ENCODE measurements around the gene SERINC2. TPM values are rescaled to one million over a fixed set of nuclear protein-coding genes. Genes with fewer than 3 reads are reported as not detected.
A peak's percentile ranks its signal among the peaks of the same experiment; 100 is the strongest.
"Not testable (repeated sequence)": the region's sequence is repeated elsewhere in the genome, so short reads cannot be mapped to it uniquely, and the experiment has no call there.

Gene SERINC2
- total RNA-seq, 4 donors from 2014 or later, result 85.6 to 343 (median 250) TPM

GRCh38 chr1:31426249-31426922 lies 13.4 kb downstream of the SERINC2 start:
- in situ Hi-C loops (cut with MboI; ENCODE audit: low pct_ligation_motif_present in 1 of 4, low pct_unique_long_range_greater_than_20kb in 1 of 4, low sequenced_read_pairs in 3 of 4), result loop anchor here in 3 of 4 donors (10.0 kb wide), 1 partner anchor 242 kb away; no protein-coding TSS in a partner anchor
- WGBS, 2 donors (ENCODE audit: low coverage in 1 of 2), result 20 to 71% methylated on average over 1 to 14 of the region's 14 CpGs
- intact Hi-C loops (cut with DNase I; ENCODE audit: low total_unique reads), result loop anchor here (10.0 kb wide), 1 partner anchor 242 kb away; no protein-coding TSS in a partner anchor

DNA sequence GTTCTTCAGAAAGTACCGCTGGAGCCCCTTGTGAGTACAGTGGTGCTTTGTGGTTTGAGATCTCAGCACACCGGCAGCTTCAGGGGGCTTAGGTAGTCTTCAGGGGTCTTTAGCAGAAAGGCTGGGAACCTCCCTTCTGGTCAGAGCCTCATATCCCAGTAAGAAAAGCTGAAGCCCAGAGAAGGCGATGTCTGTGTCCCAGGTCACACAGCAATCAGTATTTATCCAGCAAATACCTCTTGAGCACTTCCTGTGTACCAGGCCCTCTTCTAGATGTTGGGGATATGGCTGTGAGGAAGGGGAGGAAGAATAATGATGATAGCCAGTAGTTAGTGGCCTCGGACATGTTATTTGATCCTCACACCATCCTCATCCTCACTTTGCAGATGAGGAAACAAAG lies 14.3 kb downstream of the SERINC2 start:
- intact Hi-C loops (cut with DNase I; ENCODE audit: low total_unique reads), result loop anchor here (10.0 kb wide), 1 partner anchor 243 kb away; no protein-coding TSS in a partner anchor
- Histone ChIP-seq H3K27me3 (no peaks in the 10 kb centered on the region), H3K36me3 (no peaks in the 10 kb centered on the region), H3K4me3 (no peak overlapping the region), H3K27ac (no peak overlapping the region), H3K4me1 (peaks cover 0 to 31% (median 9%) of the 10 kb centered on the region in 4 donors), H3K9me3 (no peaks in the 10 kb centered on the region)
- 90 to 92% methylated on average over 2 to 4 of the region's 4 CpGs for WGBS, 2 donors (ENCODE audit: low coverage in 1 of 2)
- DNase-seq, result no peak
- in situ Hi-C loops (cut with MboI; ENCODE audit: low pct_ligation_motif_present in 1 of 4, low pct_unique_long_range_greater_than_20kb in 1 of 4, low sequenced_read_pairs in 3 of 4), result loop anchor here in 3 of 4 donors (10.0 kb wide), 1 partner anchor 243 kb away; no protein-coding TSS in a partner anchor
- TF ChIP-seq POLR2A (IDR thresholded peaks at IDR 0.05) (no peak), CTCF (IDR thresholded peaks at IDR 0.05) (no peak), EP300 (IDR thresholded peaks at IDR 0.05; ENCODE audit: low read depth) (no peak), POLR2AphosphoS5 (IDR thresholded peaks at IDR 0.05) (no peak)

More at GRCh38 chr1:31426249-31426922, 13.4 kb downstream of the SERINC2 start:
- TF ChIP-seq EP300 (IDR thresholded peaks at IDR 0.05; ENCODE audit: low read depth) (no peak), POLR2AphosphoS5 (IDR thresholded peaks at IDR 0.05) (peak in 1 of 3 donors; percentile 20), POLR2A (IDR thresholded peaks at IDR 0.05) (no peak)
- Histone ChIP-seq H3K9me3 (no peaks in the 10 kb centered on the region), H3K4me3 (no peak overlapping the region), H3K27ac (peak overlapping the region in 3 of 4 donors; percentile 3 to 57 (median 9)), H3K4me1 (peaks cover 0 to 38% (median 9%) of the 10 kb centered on the region in 4 donors), H3K27me3 (no peaks in the 10 kb centered on the region), H3K36me3 (no peaks in the 10 kb centered on the region)
- DNase-seq, result peak; percentile 50

DNA sequence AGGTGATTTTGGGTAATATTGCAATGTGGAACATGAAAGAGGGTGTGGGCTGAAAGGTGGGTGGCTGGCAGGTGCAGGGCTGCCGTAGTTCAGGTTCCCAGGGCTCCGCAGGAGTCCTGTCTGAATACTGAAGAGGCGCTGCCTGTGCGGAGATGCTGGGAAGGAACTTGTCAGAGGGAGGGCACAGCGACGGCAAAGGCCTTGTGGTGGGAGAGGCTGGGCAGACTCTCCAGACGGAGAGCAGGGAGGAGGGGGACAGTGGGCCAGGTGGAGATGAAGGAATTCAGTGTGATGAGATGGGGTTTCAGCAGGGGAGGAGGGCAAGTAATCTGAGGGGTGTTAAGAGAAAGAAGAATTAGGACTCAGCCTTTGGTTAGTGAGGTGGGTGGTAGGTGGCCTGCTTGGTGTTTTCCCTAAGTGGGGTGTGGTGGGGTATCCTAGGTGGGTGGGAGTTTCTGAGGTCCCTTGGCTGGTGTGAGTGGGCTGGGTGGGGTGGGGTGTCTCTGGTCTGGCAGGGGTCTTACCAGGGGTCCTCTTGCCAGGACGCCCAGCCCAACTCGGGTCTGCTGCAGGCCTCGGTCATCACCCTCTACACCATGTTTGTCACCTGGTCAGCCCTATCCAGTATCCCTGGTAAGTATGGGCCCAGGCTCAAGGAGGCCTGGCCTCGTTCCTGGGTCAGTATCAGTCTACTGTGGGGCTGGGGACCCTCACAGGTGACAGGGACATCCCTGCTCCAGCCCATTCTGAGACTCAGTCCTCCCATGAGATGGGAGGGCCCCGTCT lies 15.6 kb downstream of the SERINC2 start:
- Histone ChIP-seq H3K27ac (no peak overlapping the region), H3K36me3 (no peaks in the 10 kb centered on the region), H3K4me1 (peaks cover 0 to 19% (median 9%) of the 10 kb centered on the region in 4 donors), H3K4me3 (no peak overlapping the region), H3K9me3 (no peaks in the 10 kb centered on the region), H3K27me3 (no peaks in the 10 kb centered on the region)
- intact Hi-C loops (cut with DNase I; ENCODE audit: low total_unique reads) (loop anchor here (10.0 kb wide), 1 partner anchor 244 kb away; no protein-coding TSS in a partner anchor), in situ Hi-C loops (cut with MboI; ENCODE audit: low pct_ligation_motif_present in 1 of 4, low pct_unique_long_range_greater_than_20kb in 1 of 4, low sequenced_read_pairs in 3 of 4) (loop anchor here in 3 of 4 donors (10.0 kb wide), 1 partner anchor 244 kb away; no protein-coding TSS in a partner anchor)
- TF ChIP-seq EP300 (IDR thresholded peaks at IDR 0.05; ENCODE audit: low read depth) (no peak), CTCF (IDR thresholded peaks at IDR 0.05) (no peak), POLR2A (IDR thresholded peaks at IDR 0.05) (no peak)
- 91 to 98% methylated on average over 6 to 12 of the region's 12 CpGs for WGBS, 2 donors (ENCODE audit: low coverage in 1 of 2)
- DNase-seq, result no peak

DNA sequence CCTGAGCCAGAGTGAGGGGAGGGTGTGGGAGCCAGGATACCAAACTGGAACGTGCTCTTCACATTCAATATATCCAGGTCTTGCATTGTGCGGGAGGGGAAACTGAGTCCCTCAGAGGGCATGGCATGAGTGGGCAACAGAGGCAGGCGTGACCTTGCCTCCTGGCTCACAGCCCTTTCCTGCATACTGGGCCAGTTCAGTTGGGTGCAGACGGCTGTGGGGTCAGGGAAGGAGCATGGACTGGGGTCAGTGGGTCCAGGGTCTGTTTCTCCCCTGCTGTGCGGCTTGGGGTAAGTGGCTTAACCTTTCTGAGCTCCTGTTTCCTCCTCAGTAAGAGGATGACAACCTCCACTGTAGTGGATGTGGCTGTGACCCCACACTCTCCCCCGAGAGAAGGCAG lies 16.6 kb downstream of the SERINC2 start:
- intact Hi-C loops (cut with DNase I; ENCODE audit: low total_unique reads), result loop anchor here (10.0 kb wide), 1 partner anchor 245 kb away; no protein-coding TSS in a partner anchor
- TF ChIP-seq POLR2AphosphoS5 (IDR thresholded peaks at IDR 0.05) (no peak), CTCF (IDR thresholded peaks at IDR 0.05) (no peak), POLR2A (IDR thresholded peaks at IDR 0.05) (no peak), EP300 (IDR thresholded peaks at IDR 0.05; ENCODE audit: low read depth) (no peak)
- WGBS, 2 donors (ENCODE audit: low coverage in 1 of 2), result 86 to 97% methylated on average over 2 to 6 of the region's 6 CpGs
- Histone ChIP-seq H3K4me3 (no peak overlapping the region), H3K36me3 (no peaks in the 10 kb centered on the region), H3K4me1 (peaks cover 0 to 15% (median 9%) of the 10 kb centered on the region in 4 donors), H3K27me3 (no peaks in the 10 kb centered on the region), H3K27ac (no peak overlapping the region), H3K9me3 (no peaks in the 10 kb centered on the region)
- DNase-seq, result peak; percentile 9
- in situ Hi-C loops (cut with MboI; ENCODE audit: low pct_ligation_motif_present in 1 of 4, low pct_unique_long_range_greater_than_20kb in 1 of 4, low sequenced_read_pairs in 3 of 4), result loop anchor here in 3 of 4 donors (10.0 kb wide), 1 partner anchor 245 kb away; no protein-coding TSS in a partner anchor

GRCh38 chr1:31431351-31432257 lies 18.6 kb downstream of the SERINC2 start:
- in situ Hi-C loops (cut with MboI; ENCODE audit: low pct_ligation_motif_present in 1 of 4, low pct_unique_long_range_greater_than_20kb in 1 of 4, low sequenced_read_pairs in 3 of 4), result not testable (repeated sequence)

More at GRCh38 chr1:31431351-31432257, 18.6 kb downstream of the SERINC2 start:
- H3K9me3 ChIP-seq; H3K4me3 ChIP-seq; H3K36me3 ChIP-seq; intact Hi-C loops (cut with DNase I; ENCODE audit: low total_unique reads); H3K4me1 ChIP-seq; H3K27me3 ChIP-seq; H3K27ac ChIP-seq: not testable (repeated sequence)
- 46% methylated on average over 3 of the region's 3 CpGs; no CpG with 5 or more reads in 1 of the 2 donors for WGBS, 2 donors (ENCODE audit: low coverage in 1 of 2)
- DNase-seq, result peak; percentile 53

Data from transverse colon (tissue), 4 donors.